ENCODE results near the gene DMD. TPM values are rescaled to one million over a fixed set of nuclear protein-coding genes. Genes with fewer than 3 reads are reported as not detected.
"Not testable (repeated sequence)": the region's sequence is repeated elsewhere in the genome, so short reads cannot be mapped to it uniquely, and the experiment has no call there.

DMD gene
- total and polyA plus RNA-seq, 2 of the 8 experiments (the other 6 are each of a cell fraction or from before 2014, with no cell fraction given), result 4.8 to 7.4 TPM

DNA sequence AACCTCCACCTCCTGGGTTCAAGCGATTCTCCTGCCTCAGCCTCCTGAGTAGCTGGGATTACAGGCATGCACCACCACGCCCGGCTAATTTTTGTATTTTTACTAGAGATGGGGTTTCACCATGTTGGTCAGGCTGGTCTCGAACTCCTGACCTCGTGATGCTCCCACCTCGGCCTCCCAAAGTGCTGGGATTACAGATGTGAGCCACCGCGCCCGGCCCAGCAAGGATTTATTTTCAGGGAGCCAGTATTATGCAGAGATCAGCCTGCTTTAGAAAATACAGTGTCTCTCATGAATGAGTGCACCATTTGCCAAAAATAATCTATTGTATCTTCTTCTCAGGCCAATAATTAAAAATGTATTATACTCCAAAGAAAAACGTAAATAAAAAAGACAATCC, 26.5 kb downstream of the DMD start:
- FAIRE-seq, result not testable (repeated sequence)

More for the DNA sequence above, 26.5 kb downstream of the DMD start:
- H3K27ac ChIP-seq (ENCODE audit: low read depth, low read length); H3K27me3 ChIP-seq (replicated peaks in 1 of 4; ENCODE audit: control insufficient read depth in 3 of 4, extremely low read depth in 1 of 4, insufficient read depth in 3 of 4, low read length in 3 of 4); H2AFZ ChIP-seq (ENCODE audit: low read length); H3K18ac ChIP-seq (ENCODE audit: extremely low read depth, low read length); H3K9me3 ChIP-seq (ENCODE audit: insufficient read depth in 2 of 2, low read depth in 1 of 2, low read length in 1 of 2); H3K56ac ChIP-seq (replicated peaks; ENCODE audit: insufficient read length, low read depth, low read length); H3K14ac ChIP-seq (ENCODE audit: insufficient read length); H3K36me3 ChIP-seq (ENCODE audit: control insufficient read depth in 2 of 4, insufficient read depth in 4 of 4, low read length in 3 of 4); H2BK15ac ChIP-seq (ENCODE audit: low read length); H3K23ac ChIP-seq (ENCODE audit: insufficient read length); POLR2A ChIA-PET (ENCODE audit: partially characterized antibody); H2AK5ac ChIP-seq (ENCODE audit: low read depth, low read length); H2BK12ac ChIP-seq (ENCODE audit: low read depth, low read length); H3K79me2 ChIP-seq (ENCODE audit: control insufficient read depth in 1 of 2, insufficient read depth in 2 of 2, low read length in 2 of 2); H2BK120ac ChIP-seq (replicated peaks; ENCODE audit: low read depth, low read length); H3K4ac ChIP-seq (replicated peaks; ENCODE audit: insufficient read length, low read depth, low read length); H2BK20ac ChIP-seq (ENCODE audit: low read length); H3K9ac ChIP-seq (replicated peaks in 1 of 4; ENCODE audit: extremely low read depth in 1 of 4, low read depth in 3 of 4, low read length in 3 of 4); H3K23me2 ChIP-seq (ENCODE audit: low read depth, low read length); H3K4me2 ChIP-seq (ENCODE audit: insufficient read depth in 1 of 2, low read depth in 2 of 2, low read length in 2 of 2); H4K5ac ChIP-seq (ENCODE audit: insufficient read length, low read depth, low read length); H3K4me1 ChIP-seq (replicated peaks in 1 of 4; ENCODE audit: control insufficient read depth in 3 of 4, insufficient read depth in 4 of 4, low read length in 3 of 4); DNase-seq (ENCODE audit: low read depth in 1 of 2, low spot score in 2 of 2); H4K91ac ChIP-seq (replicated peaks; ENCODE audit: insufficient read length, low read length); H4K20me1 ChIP-seq (replicated peaks in 1 of 2; ENCODE audit: control insufficient read depth in 1 of 2, insufficient read depth in 2 of 2, low read length in 2 of 2); H3K4me3 ChIP-seq (ENCODE audit: extremely low read depth in 1 of 4, insufficient read depth in 2 of 4, low read depth in 3 of 4, low read length in 4 of 4); H2BK5ac ChIP-seq (ENCODE audit: low read depth, low read length); H3K79me1 ChIP-seq (ENCODE audit: low read depth, low read length); H4K8ac ChIP-seq (ENCODE audit: extremely low read depth, insufficient read depth, low read length): not testable (repeated sequence)
- 94% methylated on average over 7 of the region's 10 CpGs; no CpG with 5 or more reads in 1 of the 2 experiments for WGBS, 2 experiments (ENCODE audit: extremely low coverage in 1 of 2, insufficient coverage in 1 of 2, insufficient read length in 1 of 2, insufficient replicate concordance in 2 of 2, low coverage in 1 of 2, low lambda C conversion rate in 2 of 2, missing lambda C conversion rate in 1 of 2)
- CTCF ChIA-PET (ENCODE audit: partially characterized antibody), result interaction anchor here (0.6 kb wide), 1 partner anchor 32 kb away, joined by 3 read pairs; no protein-coding TSS in a partner anchor

Measured in H1 (cell line).